ENCODE data around the gene TTYH2. TPM values are rescaled to one million over a fixed set of nuclear protein-coding genes. Genes with fewer than 3 reads are reported as not detected.
"Not testable (repeated sequence)": the region's sequence is repeated elsewhere in the genome, so short reads cannot be mapped to it uniquely, and the experiment has no call there.

The TTYH2 gene
- total RNA-seq, 1 experiment from 2014 or later = 5.4 TPM

GRCh38 chr17:74187761-74188160 lies 25.6 kb upstream of the TTYH2 start:
- CTCF ChIA-PET = interaction anchor here (0.8 kb wide), 1 partner anchor 11 kb away, joined by 3 read pairs; no protein-coding TSS in a partner anchor
- intact Hi-C loops (cut with micrococcal nuclease; ENCODE audit: unreplicated experiment) = no loop called here
- Mint-ChIP-seq H3K36me3 (ENCODE audit: insufficient read depth, unreplicated experiment) (no peaks in the 10 kb centered on the region), H3K4me3 (ENCODE audit: unreplicated experiment) (no peak overlapping the region), H3K9me3 (ENCODE audit: unreplicated experiment) (no peaks in the 10 kb centered on the region), H3K4me1 (ENCODE audit: low read depth, unreplicated experiment) (peaks cover 3% of the 10 kb centered on the region), H3K27ac (ENCODE audit: unreplicated experiment) (no peak overlapping the region), H3K27me3 (ENCODE audit: insufficient read depth, unreplicated experiment) (peaks cover 12% of the 10 kb centered on the region)
- Histone ChIP-seq H3K9me3 (no peaks in the 10 kb centered on the region; the same call in 1 of the 2 replicates), H3K4me3 (ENCODE audit: low read depth, low read length) (no peak overlapping the region), H3K4me1 (peaks cover 11% of the 10 kb centered on the region), H3K27me3 (replicated peaks; ENCODE audit: control insufficient read depth, insufficient read depth, low read length) (no peaks in the 10 kb centered on the region), H3K36me3 (ENCODE audit: control insufficient read depth, insufficient read depth, low read length) (no peaks in the 10 kb centered on the region)
- DNase-seq = no peak
- POLR2A ChIA-PET = no interaction called here
- BruUV-seq (replicated peaks) = no TSS peak
- TF ChIP-seq CTCF (IDR thresholded peaks at IDR 0.05; ENCODE audit: insufficient read depth in 1 of 2, low read depth in 1 of 2, low read length in 1 of 2, severe bottlenecking in 1 of 2, unreplicated experiment in 1 of 2) = no peak

GRCh38 chr17:74188687-74189086 lies 24.7 kb upstream of the TTYH2 start:
- H3K9me3 ChIP-seq; H3K4me1 Mint-ChIP-seq (ENCODE audit: low read depth, unreplicated experiment); POLR2A ChIA-PET; H3K36me3 ChIP-seq (ENCODE audit: control insufficient read depth, insufficient read depth, low read length); BruUV-seq (replicated peaks); CTCF ChIA-PET; H3K27me3 Mint-ChIP-seq (ENCODE audit: insufficient read depth, unreplicated experiment); intact Hi-C loops (cut with micrococcal nuclease; ENCODE audit: unreplicated experiment); DNase-seq; H3K36me3 Mint-ChIP-seq (ENCODE audit: insufficient read depth, unreplicated experiment); H3K27me3 ChIP-seq (replicated peaks; ENCODE audit: control insufficient read depth, insufficient read depth, low read length); H3K27ac Mint-ChIP-seq (ENCODE audit: unreplicated experiment); H3K4me3 Mint-ChIP-seq (ENCODE audit: unreplicated experiment); H3K4me3 ChIP-seq (ENCODE audit: low read depth, low read length); H3K9me3 Mint-ChIP-seq (ENCODE audit: unreplicated experiment): not testable (repeated sequence)
- H3K4me1 ChIP-seq = peaks cover 18% of the 10 kb centered on the region

GRCh38 chr17:74190154-74190553 lies 23.2 kb upstream of the TTYH2 start:
- no peak for TF ChIP-seq CTCF (IDR thresholded peaks at IDR 0.05; ENCODE audit: insufficient read depth in 1 of 2, low read depth in 1 of 2, low read length in 1 of 2, severe bottlenecking in 1 of 2, unreplicated experiment in 1 of 2)
- no peaks in the 10 kb centered on the region for H3K36me3 Mint-ChIP-seq (ENCODE audit: insufficient read depth, unreplicated experiment)
- Histone ChIP-seq H3K36me3 (ENCODE audit: control insufficient read depth, insufficient read depth, low read length) (no peaks in the 10 kb centered on the region), H3K9me3 (no peaks in the 10 kb centered on the region; the same call in 1 of the 2 replicates), H3K27me3 (replicated peaks; ENCODE audit: control insufficient read depth, insufficient read depth, low read length) (no peaks in the 10 kb centered on the region), H3K4me1 (peaks cover 19% of the 10 kb centered on the region), H3K4me3 (ENCODE audit: low read depth, low read length) (no peak overlapping the region)
- H3K4me3 Mint-ChIP-seq (ENCODE audit: unreplicated experiment) = no peak overlapping the region
- intact Hi-C loops (cut with micrococcal nuclease; ENCODE audit: unreplicated experiment) = no loop called here
- peak in 1 of 2 experiments; percentile 19 for DNase-seq
- ChIA-PET POLR2A (no interaction called here), CTCF (interaction anchor here (0.5 to 1.5 kb wide), 3 partner anchors 9 to 164 kb away, joined by 3 to 6 read pairs (median 5); partner anchors contain the start of gene RPL38)
- peaks cover 6% of the 10 kb centered on the region for H3K4me1 Mint-ChIP-seq (ENCODE audit: low read depth, unreplicated experiment)
- peaks cover 9% of the 10 kb centered on the region for H3K27me3 Mint-ChIP-seq (ENCODE audit: insufficient read depth, unreplicated experiment)
- H3K9me3 Mint-ChIP-seq (ENCODE audit: unreplicated experiment) = no peaks in the 10 kb centered on the region
- no TSS peak for BruUV-seq (replicated peaks)
- H3K27ac Mint-ChIP-seq (ENCODE audit: unreplicated experiment) = no peak overlapping the region
